ENCODE measurements around the gene ZBTB12.

Gene ZBTB12

GRCh38 chr6:31877651-31878161, 24.2 kb downstream of the ZBTB12 start:
- no peak for TF ChIP-seq GATA2 (IDR thresholded peaks at IDR 0.05; ENCODE audit: low read depth, low read length)
- no peak for TF ChIP-seq GATA3 (IDR thresholded peaks at IDR 0.05; ENCODE audit: low read depth, low read length)

GRCh38 chr6:31877125-31877650, 24.7 kb downstream of the ZBTB12 start:
- TF ChIP-seq GATA2 (IDR thresholded peaks at IDR 0.05; ENCODE audit: low read depth, low read length) (no peak), GATA3 (IDR thresholded peaks at IDR 0.05; ENCODE audit: low read depth, low read length) (no peak)

GRCh38 chr6:31876357-31876756, 25.5 kb downstream of the ZBTB12 start:
- TF ChIP-seq GATA2 (IDR thresholded peaks at IDR 0.05; ENCODE audit: low read depth, low read length) (no peak), GATA3 (IDR thresholded peaks at IDR 0.05; ENCODE audit: low read depth, low read length) (no peak)

- no peak for TF ChIP-seq GATA2 (IDR thresholded peaks at IDR 0.05; ENCODE audit: low read depth, low read length)
- TF ChIP-seq GATA3 (IDR thresholded peaks at IDR 0.05; ENCODE audit: low read depth, low read length), result no peak
Measured at GRCh38 chr6:31875877-31876276, 26.0 kb downstream of the ZBTB12 start.

GRCh38 chr6:31874836-31875572, 26.9 kb downstream of the ZBTB12 start:
- no peak for TF ChIP-seq GATA3 (IDR thresholded peaks at IDR 0.05; ENCODE audit: low read depth, low read length)
- TF ChIP-seq GATA2 (IDR thresholded peaks at IDR 0.05; ENCODE audit: low read depth, low read length), result no peak

GRCh38 chr6:31874084-31874670, 27.7 kb downstream of the ZBTB12 start:
- TF ChIP-seq GATA3 (IDR thresholded peaks at IDR 0.05; ENCODE audit: low read depth, low read length) (no peak), GATA2 (IDR thresholded peaks at IDR 0.05; ENCODE audit: low read depth, low read length) (no peak)

- TF ChIP-seq GATA3 (IDR thresholded peaks at IDR 0.05; ENCODE audit: low read depth, low read length), result no peak
- no peak for TF ChIP-seq GATA2 (IDR thresholded peaks at IDR 0.05; ENCODE audit: low read depth, low read length)
Measured at GRCh38 chr6:31871046-31871659, 30.7 kb downstream of the ZBTB12 start.

GRCh38 chr6:31870385-31870921, 31.4 kb downstream of the ZBTB12 start:
- TF ChIP-seq GATA2 (IDR thresholded peaks at IDR 0.05; ENCODE audit: low read depth, low read length) (no peak), GATA3 (IDR thresholded peaks at IDR 0.05; ENCODE audit: low read depth, low read length) (no peak)

- TF ChIP-seq GATA3 (IDR thresholded peaks at IDR 0.05; ENCODE audit: low read depth, low read length), result no peak
Measured at GRCh38 chr6:31869343-31869742, 32.5 kb downstream of the ZBTB12 start.

- TF ChIP-seq GATA3 (IDR thresholded peaks at IDR 0.05; ENCODE audit: low read depth, low read length), result no peak
Measured at GRCh38 chr6:31865205-31866118, 36.4 kb downstream of the ZBTB12 start.

GRCh38 chr6:31864818-31865204, 37.1 kb downstream of the ZBTB12 start:
- no peak for TF ChIP-seq GATA2 (IDR thresholded peaks at IDR 0.05; ENCODE audit: low read depth, low read length)

- TF ChIP-seq GATA3 (IDR thresholded peaks at IDR 0.05; ENCODE audit: low read depth, low read length) (no peak), GATA2 (IDR thresholded peaks at IDR 0.05; ENCODE audit: low read depth, low read length) (no peak)
Measured at GRCh38 chr6:31862344-31863235, 39.3 kb downstream of the ZBTB12 start, which contains the start of gene NEU1. Gene NEU1 (minus strand): TSS chr6:31862821. CDS start chr6:31862776, 45 bp downstream.
